ENCODE results near the gene HHAT.

Gene HHAT

GRCh38 chr1:210467440-210468043, 138.8 kb downstream of the HHAT start:
- no peaks in the 10 kb centered on the region for H3K36me3 ChIP-seq (ENCODE audit: control insufficient read depth, insufficient read depth, low read length)
- H3K4me3 ChIP-seq (ENCODE audit: low read length) = no peak overlapping the region
- no peaks in the 10 kb centered on the region for H3K27me3 ChIP-seq (ENCODE audit: control insufficient read depth, insufficient read depth, low read length)
- no peaks in the 10 kb centered on the region for H3K4me1 ChIP-seq (ENCODE audit: control insufficient read depth, insufficient read depth, low read length)
- H3K27ac ChIP-seq (ENCODE audit: low read depth, low read length) = no peak overlapping the region
- H3K9ac ChIP-seq (ENCODE audit: low read length) = no peak overlapping the region

- no peaks in the 10 kb centered on the region for H3K4me1 ChIP-seq (ENCODE audit: control insufficient read depth, insufficient read depth, low read length)
- no peak overlapping the region for H3K9ac ChIP-seq (ENCODE audit: low read length)
- H3K36me3 ChIP-seq (ENCODE audit: control insufficient read depth, insufficient read depth, low read length) = no peaks in the 10 kb centered on the region
- H3K27me3 ChIP-seq (ENCODE audit: control insufficient read depth, insufficient read depth, low read length) = no peaks in the 10 kb centered on the region
- no peak overlapping the region for H3K4me3 ChIP-seq (ENCODE audit: low read length)
- no peak overlapping the region for H3K27ac ChIP-seq (ENCODE audit: low read depth, low read length)
These were observed 140.7 kb downstream of the HHAT start for GRCh38 chr1:210469441-210469840.

- Histone ChIP-seq H3K27me3 (ENCODE audit: control insufficient read depth, insufficient read depth, low read length) (no peaks in the 10 kb centered on the region), H3K9ac (ENCODE audit: low read length) (no peak overlapping the region)
These were observed 146.6 kb downstream of the HHAT start for GRCh38 chr1:210475321-210475720.

GRCh38 chr1:210475806-210476205, 147.1 kb downstream of the HHAT start:
- H3K4me1 ChIP-seq (ENCODE audit: control insufficient read depth, insufficient read depth, low read length) = no peaks in the 10 kb centered on the region
- no peak overlapping the region for H3K27ac ChIP-seq (ENCODE audit: low read depth, low read length)
- H3K4me3 ChIP-seq (ENCODE audit: low read length) = no peak overlapping the region
- H3K9ac ChIP-seq (ENCODE audit: low read length) = no peak overlapping the region
- H3K27me3 ChIP-seq (ENCODE audit: control insufficient read depth, insufficient read depth, low read length) = no peaks in the 10 kb centered on the region
- no peaks in the 10 kb centered on the region for H3K36me3 ChIP-seq (ENCODE audit: control insufficient read depth, insufficient read depth, low read length)

More at GRCh38 chr1:210475321-210475720, 146.6 kb downstream of the HHAT start:
- Histone ChIP-seq H3K4me3 (ENCODE audit: low read length) (no peak overlapping the region), H3K4me1 (ENCODE audit: control insufficient read depth, insufficient read depth, low read length) (no peaks in the 10 kb centered on the region), H3K36me3 (ENCODE audit: control insufficient read depth, insufficient read depth, low read length) (no peaks in the 10 kb centered on the region), H3K27ac (ENCODE audit: low read depth, low read length) (no peak overlapping the region)

- Histone ChIP-seq H3K4me1 (ENCODE audit: control insufficient read depth, insufficient read depth, low read length) (no peaks in the 10 kb centered on the region), H3K27ac (ENCODE audit: low read depth, low read length) (no peak overlapping the region), H3K36me3 (ENCODE audit: control insufficient read depth, insufficient read depth, low read length) (no peaks in the 10 kb centered on the region), H3K27me3 (ENCODE audit: control insufficient read depth, insufficient read depth, low read length) (no peaks in the 10 kb centered on the region), H3K4me3 (ENCODE audit: low read length) (no peak overlapping the region), H3K9ac (ENCODE audit: low read length) (no peak overlapping the region)
These were observed 148.0 kb downstream of the HHAT start for GRCh38 chr1:210476730-210477129.

GRCh38 chr1:210477328-210477924, 148.7 kb downstream of the HHAT start:
- Histone ChIP-seq H3K27ac (ENCODE audit: low read depth, low read length) (no peak overlapping the region), H3K4me1 (ENCODE audit: control insufficient read depth, insufficient read depth, low read length) (no peaks in the 10 kb centered on the region), H3K36me3 (ENCODE audit: control insufficient read depth, insufficient read depth, low read length) (no peaks in the 10 kb centered on the region), H3K4me3 (ENCODE audit: low read length) (no peak overlapping the region), H3K27me3 (ENCODE audit: control insufficient read depth, insufficient read depth, low read length) (no peaks in the 10 kb centered on the region), H3K9ac (ENCODE audit: low read length) (no peak overlapping the region)

- no peaks in the 10 kb centered on the region for H3K36me3 ChIP-seq (ENCODE audit: control insufficient read depth, insufficient read depth, low read length)
- H3K4me1 ChIP-seq (ENCODE audit: control insufficient read depth, insufficient read depth, low read length) = no peaks in the 10 kb centered on the region
- H3K27me3 ChIP-seq (ENCODE audit: control insufficient read depth, insufficient read depth, low read length) = no peaks in the 10 kb centered on the region
- no peak overlapping the region for H3K27ac ChIP-seq (ENCODE audit: low read depth, low read length)
- H3K4me3 ChIP-seq (ENCODE audit: low read length) = no peak overlapping the region
- no peak overlapping the region for H3K9ac ChIP-seq (ENCODE audit: low read length)
These were observed 150.1 kb downstream of the HHAT start for GRCh38 chr1:210478820-210479219.

- no peaks in the 10 kb centered on the region for H3K4me1 ChIP-seq (ENCODE audit: control insufficient read depth, insufficient read depth, low read length)
- H3K27ac ChIP-seq (ENCODE audit: low read depth, low read length) = no peak overlapping the region
- H3K9ac ChIP-seq (ENCODE audit: low read length) = no peak overlapping the region
- no peaks in the 10 kb centered on the region for H3K36me3 ChIP-seq (ENCODE audit: control insufficient read depth, insufficient read depth, low read length)
- no peak overlapping the region for H3K4me3 ChIP-seq (ENCODE audit: low read length)
- no peaks in the 10 kb centered on the region for H3K27me3 ChIP-seq (ENCODE audit: control insufficient read depth, insufficient read depth, low read length)
These were observed 153.8 kb downstream of the HHAT start for GRCh38 chr1:210482491-210482890.

- no peak overlapping the region for H3K4me3 ChIP-seq (ENCODE audit: low read length)
- no peaks in the 10 kb centered on the region for H3K36me3 ChIP-seq (ENCODE audit: control insufficient read depth, insufficient read depth, low read length)
- no peak overlapping the region for H3K9ac ChIP-seq (ENCODE audit: low read length)
- no peaks in the 10 kb centered on the region for H3K27me3 ChIP-seq (ENCODE audit: control insufficient read depth, insufficient read depth, low read length)
- H3K27ac ChIP-seq (ENCODE audit: low read depth, low read length) = no peak overlapping the region
- no peaks in the 10 kb centered on the region for H3K4me1 ChIP-seq (ENCODE audit: control insufficient read depth, insufficient read depth, low read length)
These were observed 154.4 kb downstream of the HHAT start for GRCh38 chr1:210482945-210483617.

- Histone ChIP-seq H3K9ac (ENCODE audit: low read length) (no peak overlapping the region), H3K27ac (ENCODE audit: low read depth, low read length) (no peak overlapping the region), H3K36me3 (ENCODE audit: control insufficient read depth, insufficient read depth, low read length) (no peaks in the 10 kb centered on the region), H3K4me1 (ENCODE audit: control insufficient read depth, insufficient read depth, low read length) (no peaks in the 10 kb centered on the region), H3K27me3 (ENCODE audit: control insufficient read depth, insufficient read depth, low read length) (no peaks in the 10 kb centered on the region), H3K4me3 (ENCODE audit: low read length) (no peak overlapping the region)
These were observed 155.1 kb downstream of the HHAT start for GRCh38 chr1:210483821-210484220.

- Histone ChIP-seq H3K27me3 (ENCODE audit: control insufficient read depth, insufficient read depth, low read length) (no peaks in the 10 kb centered on the region), H3K27ac (ENCODE audit: low read depth, low read length) (no peak overlapping the region), H3K9ac (ENCODE audit: low read length) (no peak overlapping the region), H3K36me3 (ENCODE audit: control insufficient read depth, insufficient read depth, low read length) (no peaks in the 10 kb centered on the region), H3K4me1 (ENCODE audit: control insufficient read depth, insufficient read depth, low read length) (no peaks in the 10 kb centered on the region), H3K4me3 (ENCODE audit: low read length) (no peak overlapping the region)
These were observed 158.3 kb downstream of the HHAT start for GRCh38 chr1:210487021-210487420.

GRCh38 chr1:210489491-210489890, 160.8 kb downstream of the HHAT start:
- no peak overlapping the region for H3K27ac ChIP-seq (ENCODE audit: low read depth, low read length)
- H3K4me1 ChIP-seq (ENCODE audit: control insufficient read depth, insufficient read depth, low read length) = no peaks in the 10 kb centered on the region
- no peak overlapping the region for H3K4me3 ChIP-seq (ENCODE audit: low read length)
- H3K27me3 ChIP-seq (ENCODE audit: control insufficient read depth, insufficient read depth, low read length) = no peaks in the 10 kb centered on the region
- H3K36me3 ChIP-seq (ENCODE audit: control insufficient read depth, insufficient read depth, low read length) = no peaks in the 10 kb centered on the region
- H3K9ac ChIP-seq (ENCODE audit: low read length) = no peak overlapping the region

- Histone ChIP-seq H3K27ac (ENCODE audit: low read depth, low read length) (no peak overlapping the region), H3K4me1 (ENCODE audit: control insufficient read depth, insufficient read depth, low read length) (no peaks in the 10 kb centered on the region), H3K9ac (ENCODE audit: low read length) (no peak overlapping the region), H3K36me3 (ENCODE audit: control insufficient read depth, insufficient read depth, low read length) (no peaks in the 10 kb centered on the region), H3K27me3 (ENCODE audit: control insufficient read depth, insufficient read depth, low read length) (no peaks in the 10 kb centered on the region), H3K4me3 (ENCODE audit: low read length) (no peak overlapping the region)
These were observed 162.1 kb downstream of the HHAT start for GRCh38 chr1:210490781-210491180.

Data from rectal smooth muscle tissue (tissue), 1 donor.